Measurements from ENCODE around the gene KREMEN1. TPM values are rescaled to one million over a fixed set of nuclear protein-coding genes. Genes with fewer than 3 reads are reported as not detected.
A peak's percentile ranks its signal among the peaks of the same experiment; 100 is the strongest.

The KREMEN1 gene
- total and polyA plus RNA-seq, 2 of the 4 experiments (the other 2 are of a cell fraction): 2.9 to 4.6 TPM

- TF ChIP-seq FOS (IDR thresholded peaks at IDR 0.05; ENCODE audit: low read depth, low read length): no peak
These were observed 142.4 kb downstream of the KREMEN1 start (continued) for GRCh38 chr22:29215012-29215860.

DNA sequence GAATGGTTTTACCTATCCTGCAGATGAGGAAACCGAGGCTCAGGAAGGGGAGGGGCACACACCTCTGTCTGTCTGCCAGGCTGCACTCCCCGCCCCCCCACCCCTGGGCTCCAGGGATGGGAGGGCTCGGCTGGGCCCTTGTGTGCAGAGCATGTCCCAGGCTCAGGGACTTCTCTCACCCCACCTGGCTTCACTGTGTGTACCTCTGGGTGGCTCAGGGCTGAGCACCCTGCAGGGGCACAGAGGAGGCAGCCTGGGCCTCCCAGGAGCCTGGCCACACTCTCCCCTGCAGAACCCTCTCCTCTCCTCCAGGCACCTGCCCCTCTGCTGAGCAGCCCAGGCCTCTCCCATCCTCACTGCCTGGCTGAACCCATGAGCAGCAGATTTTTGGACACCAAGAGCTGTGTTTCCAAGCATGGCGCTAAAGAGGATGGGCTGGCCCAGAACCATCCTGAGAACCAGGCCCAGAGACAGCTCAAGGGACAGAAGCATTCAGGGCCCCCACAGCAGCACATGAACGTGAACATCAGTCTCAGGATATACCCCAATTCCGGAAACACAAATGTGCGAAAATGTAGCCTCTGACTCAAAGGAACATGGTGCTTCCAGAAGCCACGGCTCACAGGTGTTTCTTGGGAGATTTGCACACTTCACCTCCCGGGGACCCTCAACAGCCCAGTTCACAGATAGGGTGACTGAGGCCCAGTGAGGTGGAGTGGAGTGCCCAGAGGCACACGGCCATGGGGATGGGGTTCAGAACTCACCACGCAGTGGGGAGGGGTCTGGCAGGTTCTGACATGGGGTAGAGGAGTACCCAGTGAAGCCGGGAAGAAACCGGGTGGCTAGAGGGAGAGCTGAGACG is 143.4 kb downstream of the KREMEN1 start:
- CTCF ChIA-PET: no interaction called here
- TF ChIP-seq ELK1 (IDR thresholded peaks at IDR 0.05; ENCODE audit: borderline replicate concordance, low read depth, low read length): no peak
- no peak for TF ChIP-seq MAZ (IDR thresholded peaks at IDR 0.05; ENCODE audit: borderline replicate concordance, low read depth, low read length)
- TF ChIP-seq SMC3 (IDR thresholded peaks at IDR 0.05; ENCODE audit: low read depth, low read length): no peak
- TF ChIP-seq RAD21 (IDR thresholded peaks at IDR 0.05; ENCODE audit: low read length): no peak
- TF ChIP-seq BHLHE40 (IDR thresholded peaks at IDR 0.05; ENCODE audit: low read depth, low read length): no peak
- TF ChIP-seq, protein P1, sequence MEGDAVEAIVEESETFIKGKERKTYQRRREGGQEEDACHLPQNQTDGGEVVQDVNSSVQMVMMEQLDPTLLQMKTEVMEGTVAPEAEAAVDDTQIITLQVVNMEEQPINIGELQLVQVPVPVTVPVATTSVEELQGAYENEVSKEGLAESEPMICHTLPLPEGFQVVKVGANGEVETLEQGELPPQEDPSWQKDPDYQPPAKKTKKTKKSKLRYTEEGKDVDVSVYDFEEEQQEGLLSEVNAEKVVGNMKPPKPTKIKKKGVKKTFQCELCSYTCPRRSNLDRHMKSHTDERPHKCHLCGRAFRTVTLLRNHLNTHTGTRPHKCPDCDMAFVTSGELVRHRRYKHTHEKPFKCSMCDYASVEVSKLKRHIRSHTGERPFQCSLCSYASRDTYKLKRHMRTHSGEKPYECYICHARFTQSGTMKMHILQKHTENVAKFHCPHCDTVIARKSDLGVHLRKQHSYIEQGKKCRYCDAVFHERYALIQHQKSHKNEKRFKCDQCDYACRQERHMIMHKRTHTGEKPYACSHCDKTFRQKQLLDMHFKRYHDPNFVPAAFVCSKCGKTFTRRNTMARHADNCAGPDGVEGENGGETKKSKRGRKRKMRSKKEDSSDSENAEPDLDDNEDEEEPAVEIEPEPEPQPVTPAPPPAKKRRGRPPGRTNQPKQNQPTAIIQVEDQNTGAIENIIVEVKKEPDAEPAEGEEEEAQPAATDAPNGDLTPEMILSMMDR (conservative IDR thresholded peaks at IDR 0.05; ENCODE audit: low read depth, low read length): no peak
- TF ChIP-seq CHD1 (IDR thresholded peaks at IDR 0.05; ENCODE audit: low read depth, low read length): no peak
- TF ChIP-seq RCOR1 (IDR thresholded peaks at IDR 0.05; ENCODE audit: insufficient replicate concordance, low read length): no peak
- TF ChIP-seq USF2 (IDR thresholded peaks at IDR 0.05; ENCODE audit: low read depth, low read length): no peak

More for the DNA sequence above, 143.4 kb downstream of the KREMEN1 start:
- H2BK5ac ChIP-seq (ENCODE audit: low read depth, low read length, poor library complexity, severe bottlenecking): no peak overlapping the region
- H2AK9ac ChIP-seq (replicated peaks; ENCODE audit: low read depth, low read length, poor library complexity): peak overlapping the region; percentile 42
- H2BK120ac ChIP-seq (ENCODE audit: low read depth, low read length): no peak overlapping the region
- H2BK15ac ChIP-seq (ENCODE audit: low read depth, low read length): no peak overlapping the region
- H3K9me3 ChIP-seq (ENCODE audit: control insufficient read depth, insufficient read depth, low read length): no peaks in the 10 kb centered on the region
- H3K56ac ChIP-seq (ENCODE audit: extremely low read depth, insufficient read depth, low read length): no peak overlapping the region
- no peak overlapping the region for H4K8ac ChIP-seq (ENCODE audit: low read depth in 2 of 2, low read length in 2 of 2)
- no peak overlapping the region for H3K18ac ChIP-seq (ENCODE audit: low read depth, low read length)
- intact Hi-C loops (cut with micrococcal nuclease) (no loop called here), dilution Hi-C loops (cut with HindIII; ENCODE audit: low sequenced_read_pairs, unreplicated experiment) (no loop called here), in situ Hi-C loops (cut with MboI; ENCODE audit: low sequenced_read_pairs) (no loop called here)
- no peak for DNase-seq
- H3K79me1 ChIP-seq (ENCODE audit: low read depth in 1 of 2, low read length in 2 of 2): no peaks in the 10 kb centered on the region
- H3K14ac ChIP-seq (replicated peaks; ENCODE audit: low read depth, low read length): no peak overlapping the region
- no peaks in the 10 kb centered on the region; the same call in 1 of the 2 replicates for H4K20me1 ChIP-seq (ENCODE audit: insufficient read depth, low read length)
- no TSS peak for BruUV-seq (replicated peaks)
- no peak overlapping the region for H3K27ac ChIP-seq (ENCODE audit: insufficient read depth, low read length)
- H4K5ac ChIP-seq (ENCODE audit: low read depth, low read length): no peak overlapping the region
- no peak overlapping the region for H3K9ac ChIP-seq (ENCODE audit: low read depth, low read length)
- H3K4me1 ChIP-seq (ENCODE audit: control insufficient read depth, insufficient read depth, low read length): peaks cover 11% of the 10 kb centered on the region
- H2BK20ac ChIP-seq (ENCODE audit: low read depth, low read length): no peak overlapping the region
- H3K4me3 ChIP-seq (ENCODE audit: insufficient read depth, low read depth, low read length): no peak overlapping the region
- H3K27me3 ChIP-seq (ENCODE audit: control insufficient read depth, insufficient read depth, low read length): peaks cover 15% of the 10 kb centered on the region
- POLR2A ChIA-PET (ENCODE audit: unreplicated experiment): no interaction called here
- 73% methylated on average over 10 of the region's 14 CpGs; no CpG with 5 or more reads in 1 of the 2 experiments for WGBS, 2 experiments (ENCODE audit: extremely low coverage in 2 of 2, insufficient read length in 1 of 2)
- H3K36me3 ChIP-seq (ENCODE audit: control insufficient read depth, insufficient read depth, low read length): no peaks in the 10 kb centered on the region
- no peak overlapping the region for H2AFZ ChIP-seq (replicated peaks; ENCODE audit: low read length, poor library complexity)
- ATAC-seq (ENCODE audit: low read depth): no peak
- no peak overlapping the region for H3K4me2 ChIP-seq (ENCODE audit: low read depth, low read length)
- H3K9me1 ChIP-seq (ENCODE audit: insufficient read depth, low read length): no peaks in the 10 kb centered on the region
- H2AK5ac ChIP-seq (ENCODE audit: low read depth, low read length): peak overlapping the region; percentile 18; the same call in 1 of the 2 replicates
- H4K91ac ChIP-seq (ENCODE audit: insufficient read depth, low read depth, low read length): no peak overlapping the region
- H3K4ac ChIP-seq (ENCODE audit: low read depth, low read length): no peak overlapping the region
- no peak overlapping the region for H3K23ac ChIP-seq (ENCODE audit: low read depth, low read length)
